ENCODE measurements around the gene ZC3H10. TPM values are rescaled to one million over a fixed set of nuclear protein-coding genes. Genes with fewer than 3 reads are reported as not detected.
A peak's percentile ranks its signal among the peaks of the same experiment; 100 is the strongest.

The ZC3H10 gene
- total and polyA plus RNA-seq, 2 of the 8 experiments (the other 6 are each of a cell fraction or from before 2014, with no cell fraction given), result 4.0 to 11.2 TPM

- TF ChIP-seq TCF12 (IDR thresholded peaks at IDR 0.05; ENCODE audit: low read depth, low read length), result no peak
- TF ChIP-seq TBP (IDR thresholded peaks at IDR 0.05; ENCODE audit: low read depth, low read length), result 0 out of 2 replicates have a peak, but pooled peaks have one; percentile 11
- no peak for TF ChIP-seq POU5F1 (IDR thresholded peaks at IDR 0.05; ENCODE audit: low read depth, low read length)
- TF ChIP-seq RNF2 (IDR thresholded peaks at IDR 0.05; ENCODE audit: borderline replicate concordance, low read depth, low read length, missing control alignments, poor library complexity, severe bottlenecking), result no peak
- peak in 1 of 2 experiments; percentile 48; a peak in 1 of 3 replicates for TF ChIP-seq POLR2A (IDR thresholded peaks at IDR 0.05; ENCODE audit: control extremely low read depth in 1 of 2, low read depth in 2 of 2, low read length in 2 of 2)
- no peak for TF ChIP-seq CHD7 (IDR thresholded peaks at IDR 0.05; ENCODE audit: insufficient replicate concordance, low read length)
- no peak for TF ChIP-seq KDM5A (IDR thresholded peaks at IDR 0.05; ENCODE audit: low read length)
- no peak for TF ChIP-seq CEBPB (IDR thresholded peaks at IDR 0.05; ENCODE audit: low read depth, low read length)
- no peak for TF ChIP-seq SUZ12 (IDR thresholded peaks at IDR 0.05; ENCODE audit: low read length)
These were observed 11.3 kb downstream of the ZC3H10 start (continued) for GRCh38 chr12:56129206-56129941.

Measured in H1 (cell line).